HG03565 (cell line): ENCODE data around the gene SORBS1.

ENCODE experiments used
- ATAC-seq: cut with Tn5 transposase; IDR thresholded peaks from one replicate; pipeline ENCODE4 v1.9.1; 2021; ENCODE audit warnings: mild to moderate bottlenecking, moderate library complexity; ENCODE audit not compliant: unreplicated experiment

The SORBS1 gene

GRCh38 chr10:95416270-95416669, 144.9 kb downstream of the SORBS1 start:
- no peak for ATAC-seq

- ATAC-seq = no peak
Measured at GRCh38 chr10:95415621-95416031, 145.5 kb downstream of the SORBS1 start.

GRCh38 chr10:95414844-95415485, 146.2 kb downstream of the SORBS1 start:
- no peak for ATAC-seq

- ATAC-seq = no peak
Measured at GRCh38 chr10:95414016-95414830, 146.9 kb downstream of the SORBS1 start.

- ATAC-seq = no peak
Measured at GRCh38 chr10:95413588-95413987, 147.6 kb downstream of the SORBS1 start.

GRCh38 chr10:95411635-95412034, 149.5 kb downstream of the SORBS1 start:
- ATAC-seq = no peak

GRCh38 chr10:95408983-95409873, 151.9 kb downstream of the SORBS1 start:
- ATAC-seq = no peak

GRCh38 chr10:95408148-95408960, 152.8 kb downstream of the SORBS1 start:
- no peak for ATAC-seq

- ATAC-seq = no peak
Measured at GRCh38 chr10:95407546-95407945, 153.6 kb downstream of the SORBS1 start.

GRCh38 chr10:95406651-95407280, 154.4 kb downstream of the SORBS1 start:
- ATAC-seq = no peak

- ATAC-seq = no peak
Measured at GRCh38 chr10:95405655-95406054, 155.5 kb downstream of the SORBS1 start.

GRCh38 chr10:95404864-95405263, 156.3 kb downstream of the SORBS1 start:
- no peak for ATAC-seq

GRCh38 chr10:95404462-95404858, 156.7 kb downstream of the SORBS1 start:
- ATAC-seq = no peak

GRCh38 chr10:95403700-95404461, 157.3 kb downstream of the SORBS1 start:
- ATAC-seq = no peak

- no peak for ATAC-seq
Measured at GRCh38 chr10:95401704-95402469, 159.3 kb downstream of the SORBS1 start.

- ATAC-seq = no peak
Measured at GRCh38 chr10:95400787-95401186, 160.4 kb downstream of the SORBS1 start.

- no peak for ATAC-seq
Measured at GRCh38 chr10:95399183-95399582, 162.0 kb downstream of the SORBS1 start.

GRCh38 chr10:95397747-95398146, 163.4 kb downstream of the SORBS1 start:
- no peak for ATAC-seq
